ENCODE measurements around the gene CDH23. TPM values are rescaled to one million over a fixed set of nuclear protein-coding genes. Genes with fewer than 3 reads are reported as not detected.

Gene CDH23
- total RNA-seq, 4 donors from 2014 or later: 7.1 to 56.2 (median 25.4) TPM

- no peak overlapping the region for H3K4me3 ChIP-seq
- intact Hi-C loops (cut with DNase I; ENCODE audit: low total_unique reads): no loop called here
- no peaks in the 10 kb centered on the region for H3K9me3 ChIP-seq
- no peaks in the 10 kb centered on the region for H3K36me3 ChIP-seq
- no peaks in the 10 kb centered on the region for H3K27me3 ChIP-seq
- DNase-seq: no peak
- no peak for TF ChIP-seq CTCF (IDR thresholded peaks at IDR 0.05)
- no peak for TF ChIP-seq POLR2A (IDR thresholded peaks at IDR 0.05)
- no peaks in the 10 kb centered on the region for H3K4me1 ChIP-seq
- no peak overlapping the region for H3K27ac ChIP-seq
These were observed 140.4 kb downstream of the CDH23 start for GRCh38 chr10:71537125-71537524.

GRCh38 chr10:71537681-71538080 is 141.0 kb downstream of the CDH23 start:
- Histone ChIP-seq H3K4me1 (no peaks in the 10 kb centered on the region), H3K27me3 (no peaks in the 10 kb centered on the region), H3K27ac (no peak overlapping the region), H3K9me3 (no peaks in the 10 kb centered on the region), H3K4me3 (no peak overlapping the region), H3K36me3 (no peaks in the 10 kb centered on the region)
- no peak for DNase-seq
- intact Hi-C loops (cut with DNase I; ENCODE audit: low total_unique reads): no loop called here
- TF ChIP-seq POLR2A (IDR thresholded peaks at IDR 0.05): no peak
- no peak for TF ChIP-seq CTCF (IDR thresholded peaks at IDR 0.05)

GRCh38 chr10:71538608-71539260 is 142.0 kb downstream of the CDH23 start:
- H3K9me3 ChIP-seq: no peaks in the 10 kb centered on the region
- H3K36me3 ChIP-seq: no peaks in the 10 kb centered on the region
- no peak overlapping the region for H3K4me3 ChIP-seq
- no peaks in the 10 kb centered on the region for H3K4me1 ChIP-seq
- intact Hi-C loops (cut with DNase I; ENCODE audit: low total_unique reads): no loop called here
- TF ChIP-seq CTCF (IDR thresholded peaks at IDR 0.05) (no peak), POLR2A (IDR thresholded peaks at IDR 0.05) (no peak)
- no peak overlapping the region for H3K27ac ChIP-seq
- no peaks in the 10 kb centered on the region for H3K27me3 ChIP-seq
- no peak for DNase-seq

DNA sequence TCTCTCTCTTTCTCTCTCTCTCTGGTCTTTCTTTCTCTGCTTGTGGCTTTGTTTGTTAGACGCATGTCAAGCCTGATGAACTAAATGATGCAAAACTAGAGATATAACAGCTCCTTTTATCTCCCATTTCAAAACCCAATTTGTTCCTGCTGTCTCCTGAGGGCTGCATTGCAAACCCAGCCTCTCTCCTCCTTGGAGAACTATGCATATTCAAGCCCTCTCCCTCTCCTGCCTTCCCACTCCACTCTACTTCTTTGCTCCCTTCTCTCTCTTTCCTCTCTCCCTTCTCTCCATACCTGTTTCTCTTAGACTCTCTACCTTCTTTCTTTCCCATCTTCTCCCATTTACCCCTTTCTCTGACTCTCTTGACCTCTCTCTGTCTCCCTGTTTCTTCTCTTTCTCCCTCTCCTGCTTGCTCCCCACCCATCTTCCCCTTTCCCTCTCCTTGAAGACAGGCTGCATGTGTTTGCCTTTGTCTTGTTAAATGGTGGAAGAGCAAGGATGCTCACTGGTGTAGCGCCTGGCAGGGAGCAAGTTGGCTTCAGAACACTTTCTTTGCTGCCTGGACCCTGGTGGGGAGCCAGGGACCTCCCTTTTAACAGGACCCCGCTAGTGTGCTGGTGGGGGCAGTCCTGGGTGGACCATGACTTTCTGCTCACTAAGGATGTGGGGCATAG is 142.9 kb downstream of the CDH23 start:
- no peak overlapping the region for H3K27ac ChIP-seq
- H3K36me3 ChIP-seq: no peaks in the 10 kb centered on the region
- H3K27me3 ChIP-seq: no peaks in the 10 kb centered on the region
- no peak overlapping the region for H3K4me3 ChIP-seq
- intact Hi-C loops (cut with DNase I; ENCODE audit: low total_unique reads): no loop called here
- H3K9me3 ChIP-seq: no peaks in the 10 kb centered on the region
- no peak for DNase-seq
- no peaks in the 10 kb centered on the region for H3K4me1 ChIP-seq
- no peak for TF ChIP-seq POLR2A (IDR thresholded peaks at IDR 0.05)
- TF ChIP-seq CTCF (IDR thresholded peaks at IDR 0.05): no peak

GRCh38 chr10:71542478-71542877 is 145.8 kb downstream of the CDH23 start:
- intact Hi-C loops (cut with DNase I; ENCODE audit: low total_unique reads): no loop called here

More at GRCh38 chr10:71542478-71542877, 145.8 kb downstream of the CDH23 start:
- no peaks in the 10 kb centered on the region for H3K9me3 ChIP-seq
- DNase-seq: no peak
- H3K36me3 ChIP-seq: no peaks in the 10 kb centered on the region
- H3K27me3 ChIP-seq: no peaks in the 10 kb centered on the region
- H3K4me1 ChIP-seq: no peaks in the 10 kb centered on the region
- H3K27ac ChIP-seq: no peak overlapping the region
- no peak for TF ChIP-seq CTCF (IDR thresholded peaks at IDR 0.05)
- TF ChIP-seq POLR2A (IDR thresholded peaks at IDR 0.05): no peak
- no peak overlapping the region for H3K4me3 ChIP-seq

Data from uterus (tissue), 4 donors.